Sigmoid colon (tissue), 4 donors: ENCODE measurements around the gene CHRNA4.

Experiments used
- POLR2A ChIP-seq, 2 donors: fragments of 450-650 bp; IDR thresholded peaks; one replicate each; pipeline ENCODE4 v1.6.1; 2016; ENCODE audit warnings: antibody characterized with exemption in 2 of 2, mild to moderate bottlenecking in 2 of 2, moderate library complexity in 2 of 2
- POLR2AphosphoS5 ChIP-seq, 4 donors: sonication (generic); formaldehyde crosslinking; IDR thresholded peaks; one replicate each; pipeline ENCODE4 v1.6.1; 2017; ENCODE audit warnings: antibody characterized with exemption in 4 of 4
- TF ChIP-seq, protein P1 (sequence below), 4 experiments: fragments of 450-650 bp in 3 of 4; fragments of 200-600 bp in 1 of 4; IDR thresholded peaks; one replicate each; pipeline ENCODE4 v1.5.1; 2016 to 2019; ENCODE audit warnings: antibody characterized with exemption in 4 of 4, mild to moderate bottlenecking in 3 of 4, moderate library complexity in 2 of 4

GRCh38 chr20:63334356-63334755 lies 26.8 kb downstream of the CHRNA4 start:
- TF ChIP-seq, protein P1, sequence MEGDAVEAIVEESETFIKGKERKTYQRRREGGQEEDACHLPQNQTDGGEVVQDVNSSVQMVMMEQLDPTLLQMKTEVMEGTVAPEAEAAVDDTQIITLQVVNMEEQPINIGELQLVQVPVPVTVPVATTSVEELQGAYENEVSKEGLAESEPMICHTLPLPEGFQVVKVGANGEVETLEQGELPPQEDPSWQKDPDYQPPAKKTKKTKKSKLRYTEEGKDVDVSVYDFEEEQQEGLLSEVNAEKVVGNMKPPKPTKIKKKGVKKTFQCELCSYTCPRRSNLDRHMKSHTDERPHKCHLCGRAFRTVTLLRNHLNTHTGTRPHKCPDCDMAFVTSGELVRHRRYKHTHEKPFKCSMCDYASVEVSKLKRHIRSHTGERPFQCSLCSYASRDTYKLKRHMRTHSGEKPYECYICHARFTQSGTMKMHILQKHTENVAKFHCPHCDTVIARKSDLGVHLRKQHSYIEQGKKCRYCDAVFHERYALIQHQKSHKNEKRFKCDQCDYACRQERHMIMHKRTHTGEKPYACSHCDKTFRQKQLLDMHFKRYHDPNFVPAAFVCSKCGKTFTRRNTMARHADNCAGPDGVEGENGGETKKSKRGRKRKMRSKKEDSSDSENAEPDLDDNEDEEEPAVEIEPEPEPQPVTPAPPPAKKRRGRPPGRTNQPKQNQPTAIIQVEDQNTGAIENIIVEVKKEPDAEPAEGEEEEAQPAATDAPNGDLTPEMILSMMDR (IDR thresholded peaks at IDR 0.05) = no peak
- TF ChIP-seq POLR2A (IDR thresholded peaks at IDR 0.05) (no peak), POLR2AphosphoS5 (IDR thresholded peaks at IDR 0.05) (no peak)
